Epithelial cell of prostate (primary cell): ENCODE results near the gene GDPD4.

ENCODE experiments used
- DNase-seq: peaks from one replicate; pipeline ENCODE4 v3.0.0-alpha.2; 2011; ENCODE audit warnings: low read depth, low spot score
- H3K27ac ChIP-seq: fragments of 450-650 bp; 2 replicates; pipeline ENCODE4 v1.5.1; 2017; ENCODE audit warnings: mild to moderate bottlenecking

The GDPD4 gene

DNA sequence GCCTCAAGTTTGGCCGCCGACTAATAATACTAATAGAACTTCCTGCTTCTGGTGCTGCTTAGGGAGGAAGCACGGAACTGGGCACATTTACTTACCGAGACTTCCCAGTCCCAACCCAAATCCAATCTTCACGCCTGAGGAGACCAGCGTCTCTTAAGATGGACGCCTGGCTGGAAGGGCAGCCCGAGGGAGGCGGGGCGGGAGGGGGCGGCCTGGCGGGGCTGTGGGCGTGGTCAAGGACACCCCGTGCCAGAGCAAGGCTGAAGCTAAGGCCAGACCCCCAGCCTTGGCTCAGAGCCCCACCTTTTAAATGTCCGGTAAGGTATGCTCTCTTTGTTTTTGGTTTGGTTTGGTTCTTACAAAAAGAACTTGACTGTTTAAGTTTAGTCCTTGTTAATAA is at the start of gene GDPD4:
GDPD4 (minus strand) TSS at position 177 of the 400 bp plus-strand sequence. CDS start 16,549 bp downstream, outside the sequence.
- no peak for DNase-seq
- H3K27ac ChIP-seq = peak within 1 kb of the TSS; percentile 94

GRCh38 chr11:77347948-77348347 is 46.5 kb upstream of the GDPD4 start:
- no peak for DNase-seq
- no peak overlapping the region for H3K27ac ChIP-seq

- H3K27ac ChIP-seq = no peak overlapping the region
- DNase-seq = no peak
Measured at GRCh38 chr11:77346906-77347603, 45.6 kb upstream of the GDPD4 start.

DNA sequence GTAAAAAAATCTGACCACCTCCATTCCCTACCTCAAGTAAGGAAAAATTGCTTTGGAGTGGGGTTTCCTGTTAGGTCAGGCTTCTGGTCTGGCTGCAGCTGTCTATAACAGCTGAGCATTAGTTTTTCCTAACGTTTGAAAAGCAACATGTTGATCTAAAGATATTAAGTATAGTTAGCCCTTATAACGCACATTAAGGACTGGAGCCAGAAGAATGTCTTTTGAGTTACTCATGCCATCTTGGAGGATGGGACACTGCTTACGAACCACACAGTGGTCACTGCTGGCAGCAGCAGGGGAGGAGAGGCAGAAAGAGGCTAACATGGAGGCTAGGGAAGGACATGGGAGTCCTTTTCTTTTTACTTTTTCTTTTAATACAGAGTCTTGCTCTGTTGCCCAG is 44.1 kb upstream of the GDPD4 start:
- no peak overlapping the region for H3K27ac ChIP-seq

DNA sequence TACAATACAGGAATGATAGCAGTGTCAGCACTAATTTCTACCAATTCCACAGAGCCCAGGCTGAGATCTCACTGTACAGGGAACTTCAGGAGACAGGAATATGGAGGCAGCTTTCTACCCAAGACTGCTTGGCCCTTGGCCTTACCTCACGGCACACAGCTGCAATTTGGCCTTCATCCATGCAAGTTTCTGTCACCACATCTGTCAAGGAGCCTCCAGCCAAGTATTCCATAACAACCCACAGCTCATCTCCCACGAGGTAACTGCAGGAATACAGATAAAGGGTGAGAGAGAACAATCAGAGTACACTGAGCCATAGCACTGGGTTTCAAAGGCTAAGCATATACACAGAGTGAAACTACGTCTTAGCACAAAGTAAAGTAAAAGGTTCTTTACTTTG is 39.0 kb upstream of the GDPD4 start:
- no peak for DNase-seq

More for the DNA sequence above, 44.1 kb upstream of the GDPD4 start:
- DNase-seq = no peak

GRCh38 chr11:77332259-77332658 is 30.8 kb upstream of the GDPD4 start:
- no peak for DNase-seq
- H3K27ac ChIP-seq = no peak overlapping the region

More for the DNA sequence above, 39.0 kb upstream of the GDPD4 start:
- H3K27ac ChIP-seq = no peak overlapping the region

DNA sequence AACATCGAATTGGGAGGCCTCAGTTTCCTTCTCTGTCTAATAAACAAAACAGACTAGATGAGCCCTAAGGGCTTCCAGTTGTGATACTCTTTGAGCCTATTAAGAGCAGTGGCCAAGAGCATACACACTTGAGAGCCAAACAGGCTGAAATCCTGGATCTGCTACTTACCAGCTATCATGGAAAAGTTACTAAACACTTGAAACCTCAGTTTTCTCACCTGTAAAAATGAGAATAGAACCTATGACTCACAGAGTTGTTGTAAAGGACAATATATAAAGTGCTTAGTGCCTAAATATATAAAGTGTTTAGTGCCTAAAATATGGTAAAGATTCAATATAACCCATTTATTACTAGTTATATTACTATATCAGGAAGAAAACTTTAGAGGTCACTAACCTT is 23.7 kb upstream of the GDPD4 start:
- DNase-seq = no peak
- H3K27ac ChIP-seq = no peak overlapping the region

GRCh38 chr11:77324508-77324907 is 23.0 kb upstream of the GDPD4 start:
- DNase-seq = no peak
- no peak overlapping the region for H3K27ac ChIP-seq

DNA sequence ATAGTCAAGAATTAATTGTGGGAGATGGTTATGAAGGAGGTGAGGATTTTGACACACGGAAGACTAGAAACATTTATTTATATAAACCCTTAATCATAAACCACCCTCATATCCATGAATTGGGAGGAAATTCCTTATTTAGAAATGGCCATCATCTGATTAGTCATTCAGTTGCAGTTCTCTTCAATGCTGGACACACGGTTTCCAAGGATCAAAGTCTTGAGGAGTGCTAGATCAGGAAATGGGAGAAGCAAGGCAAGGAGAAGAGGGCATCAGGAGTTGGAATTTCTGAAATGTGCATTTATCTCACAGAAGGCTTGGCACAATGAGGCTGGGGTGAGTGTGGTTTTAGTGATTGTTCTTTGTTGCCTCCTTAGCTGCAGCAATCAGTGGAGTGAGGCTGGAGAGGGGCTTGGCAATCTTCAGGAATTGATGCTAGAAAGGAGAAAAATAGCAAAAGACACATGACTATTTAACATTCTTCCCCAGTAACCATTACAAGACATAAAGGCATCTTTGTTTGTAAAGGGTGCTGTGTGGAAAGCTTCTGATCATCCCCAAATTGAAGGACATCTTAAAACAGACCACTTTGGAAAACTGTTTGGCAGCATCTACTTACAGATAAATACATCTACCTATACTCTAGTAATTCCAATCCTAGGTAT is 21.6 kb upstream of the GDPD4 start:
- DNase-seq = no peak
- no peak overlapping the region for H3K27ac ChIP-seq

DNA sequence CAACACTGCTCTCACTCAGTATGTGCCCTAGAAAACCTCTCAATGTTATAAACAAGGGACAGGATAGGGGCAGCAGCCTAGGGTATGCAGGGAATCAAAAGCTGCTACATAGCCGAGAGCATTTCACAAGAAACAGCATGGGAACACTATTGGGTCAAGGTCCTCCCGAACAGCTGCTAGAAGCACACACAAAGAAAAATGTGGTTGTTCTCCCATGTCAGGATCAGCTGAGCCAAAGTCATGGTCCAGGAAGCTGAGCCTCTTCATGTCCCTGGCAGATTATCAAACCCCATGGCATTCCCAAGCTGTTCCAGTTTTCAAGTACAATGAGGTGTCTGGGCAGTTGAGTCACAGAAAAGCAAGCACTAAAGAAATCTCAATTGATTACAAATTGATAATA is 21.0 kb upstream of the GDPD4 start:
- H3K27ac ChIP-seq = no peak overlapping the region
- no peak for DNase-seq

GRCh38 chr11:77320351-77320750 is 18.9 kb upstream of the GDPD4 start:
- H3K27ac ChIP-seq = no peak overlapping the region
- DNase-seq = no peak

DNA sequence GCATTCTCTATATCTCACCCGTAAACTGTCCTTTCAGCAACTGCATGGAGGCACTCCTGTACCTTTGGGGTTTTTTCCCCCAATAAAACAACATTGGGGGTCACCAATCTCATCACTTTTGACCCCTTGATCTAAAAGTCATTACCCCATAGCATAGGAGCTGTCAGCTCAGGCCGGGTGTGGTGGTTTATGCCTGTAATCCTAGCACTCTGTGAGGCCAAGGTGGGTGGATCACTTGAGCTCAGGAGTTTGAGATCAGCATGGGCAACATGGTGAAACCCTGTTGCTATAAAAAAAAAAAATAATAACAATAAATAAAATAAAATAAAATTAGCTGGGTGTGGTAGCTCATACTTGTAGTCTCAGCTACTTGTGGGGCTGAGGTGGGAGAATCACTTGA is 17.1 kb upstream of the GDPD4 start:
- no peak overlapping the region for H3K27ac ChIP-seq
- no peak for DNase-seq

DNA sequence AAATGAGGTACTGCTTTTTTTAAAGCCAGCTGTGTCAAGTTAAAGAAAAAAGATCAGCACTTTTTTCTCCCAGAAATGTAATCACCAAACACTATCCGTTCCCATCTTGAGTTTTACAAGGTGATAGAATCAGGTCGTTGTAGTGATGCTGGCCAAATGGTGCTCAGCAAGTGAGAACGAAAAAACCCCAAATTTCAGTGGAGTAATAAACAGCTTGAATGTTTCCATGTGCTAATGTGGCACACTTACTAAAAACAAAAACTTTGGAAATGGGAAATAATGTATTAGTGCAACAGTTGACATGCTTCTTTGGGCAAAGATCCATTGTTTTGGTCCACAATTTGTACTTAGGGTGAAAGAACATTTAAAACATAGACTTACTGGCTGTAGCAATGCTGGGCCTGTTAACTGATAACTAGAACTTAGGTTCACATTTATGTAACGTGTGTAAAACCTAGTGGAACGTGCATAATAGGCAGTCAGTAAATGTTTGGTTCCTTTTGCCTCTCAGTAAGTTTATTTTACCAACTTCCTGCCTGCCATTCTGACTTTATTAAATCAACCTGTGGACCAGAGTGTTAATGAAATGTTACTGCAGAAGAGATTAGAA is 15.4 kb upstream of the GDPD4 start:
- no peak overlapping the region for H3K27ac ChIP-seq
- no peak for DNase-seq

DNA sequence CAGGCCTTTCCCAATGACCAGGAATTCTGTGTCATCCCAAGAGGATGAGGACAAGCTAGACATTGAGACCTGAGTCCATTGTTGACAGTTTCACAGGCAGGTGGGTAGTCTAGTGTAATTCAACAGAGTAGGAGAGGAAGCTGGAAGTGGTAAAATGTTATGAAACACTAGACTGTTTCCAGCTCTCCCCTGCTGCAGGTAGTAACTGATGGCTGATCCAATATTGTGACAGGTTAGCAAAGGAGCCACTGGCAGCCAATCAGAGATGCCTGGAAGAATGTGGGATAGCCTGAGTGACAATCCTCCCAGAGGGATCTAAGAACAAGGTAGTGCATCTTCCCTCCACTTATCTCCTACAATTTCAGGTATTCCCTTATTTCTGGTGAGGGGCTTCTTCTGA is 10.6 kb upstream of the GDPD4 start:
- DNase-seq = no peak
- H3K27ac ChIP-seq = no peak overlapping the region

GRCh38 chr11:77311701-77312100 is 10.2 kb upstream of the GDPD4 start:
- H3K27ac ChIP-seq = no peak overlapping the region
- DNase-seq = no peak

GRCh38 chr11:77310721-77311120 is 9.2 kb upstream of the GDPD4 start:
- no peak for DNase-seq
- no peak overlapping the region for H3K27ac ChIP-seq

DNA sequence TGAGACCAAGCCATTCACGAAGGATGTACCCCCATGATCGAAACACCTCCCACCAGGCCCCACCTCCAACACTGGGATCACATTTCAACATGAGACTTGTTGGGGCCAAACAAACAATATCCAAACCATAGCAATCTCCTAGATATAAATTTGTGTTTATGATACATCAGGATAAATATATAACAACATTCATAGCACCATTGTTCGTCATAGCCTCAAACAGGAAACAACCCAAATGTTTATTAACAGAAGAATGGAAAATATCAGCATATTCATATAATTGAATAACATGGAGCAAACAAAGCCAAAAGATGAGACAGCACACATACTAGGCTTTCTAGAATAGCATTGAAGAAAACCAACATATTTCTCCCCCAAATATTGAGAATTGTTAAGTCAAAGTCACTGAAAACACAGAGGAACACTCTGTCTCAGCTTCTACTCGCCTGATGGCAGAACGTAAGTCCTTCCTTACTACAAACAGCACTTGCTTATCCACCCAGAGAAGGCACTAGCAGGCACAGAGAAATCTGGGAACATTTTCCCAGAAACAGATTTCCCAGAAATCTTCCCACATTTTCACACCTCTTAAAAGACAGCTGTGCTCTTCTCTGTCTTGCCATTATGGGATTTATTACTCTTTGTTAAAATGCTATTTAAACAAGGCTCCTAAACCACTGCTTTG is 8.1 kb upstream of the GDPD4 start:
- H3K27ac ChIP-seq = no peak overlapping the region
- DNase-seq = no peak

DNA sequence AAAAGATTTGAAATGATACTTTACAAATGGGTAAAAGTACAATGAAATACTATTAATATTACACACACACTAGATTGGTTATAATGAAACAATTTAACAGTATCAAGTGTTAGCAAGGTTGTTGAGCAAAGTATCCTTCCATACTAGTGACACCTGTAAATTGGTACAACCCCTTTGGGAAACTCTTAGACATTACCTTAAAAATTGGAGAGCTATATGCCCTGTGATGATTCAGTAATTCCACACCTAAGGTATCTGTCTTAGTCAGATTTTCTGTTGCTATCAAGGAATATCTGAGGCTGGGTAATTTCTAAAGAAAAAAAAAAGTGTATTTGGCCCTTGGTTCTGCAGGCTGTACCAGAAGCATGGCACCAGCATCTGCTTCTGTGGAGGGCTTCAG is 7.4 kb upstream of the GDPD4 start:
- DNase-seq = no peak

DNA sequence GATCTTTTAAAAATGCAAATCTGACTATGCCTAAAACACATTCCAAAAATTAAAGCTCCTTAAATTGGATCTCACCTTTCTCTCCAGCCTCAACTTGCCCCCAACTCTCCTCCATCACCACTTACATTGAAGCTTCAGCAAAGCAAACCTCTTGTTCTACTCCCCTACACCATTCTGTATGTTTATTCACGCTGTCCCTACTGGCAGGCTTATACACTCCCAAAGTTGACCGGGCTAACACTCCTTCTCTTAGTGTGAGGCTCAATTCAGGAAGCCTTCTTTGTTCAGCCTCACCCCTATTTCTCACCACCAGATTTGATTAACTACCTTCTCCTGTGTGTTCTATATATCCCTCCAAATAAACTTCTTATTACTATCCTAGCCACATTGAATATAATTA is 1.8 kb upstream of the GDPD4 start:
- H3K27ac ChIP-seq = no peak overlapping the region
- DNase-seq = no peak

More for the DNA sequence above, 7.4 kb upstream of the GDPD4 start:
- no peak overlapping the region for H3K27ac ChIP-seq

DNA sequence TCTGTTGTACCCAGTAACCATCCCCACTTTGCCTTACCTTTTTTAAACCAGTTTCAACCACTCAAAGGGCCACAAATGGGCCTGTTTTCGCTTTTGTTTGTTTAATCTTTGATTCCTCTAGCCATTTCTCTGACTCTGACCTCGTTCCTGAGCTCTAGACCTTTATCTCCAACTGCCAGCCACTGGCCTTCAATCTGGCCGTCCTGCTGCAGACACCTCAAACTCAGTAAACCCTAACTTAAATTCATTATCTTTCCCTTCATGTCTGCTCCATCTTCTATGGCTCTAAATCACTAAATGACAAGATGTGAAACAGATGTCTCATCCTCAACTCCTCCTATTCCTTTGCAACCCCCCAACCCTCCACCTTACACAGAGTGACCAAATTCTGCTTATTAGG is 1.3 kb upstream of the GDPD4 start:
- H3K27ac ChIP-seq = no peak overlapping the region
- no peak for DNase-seq

DNA sequence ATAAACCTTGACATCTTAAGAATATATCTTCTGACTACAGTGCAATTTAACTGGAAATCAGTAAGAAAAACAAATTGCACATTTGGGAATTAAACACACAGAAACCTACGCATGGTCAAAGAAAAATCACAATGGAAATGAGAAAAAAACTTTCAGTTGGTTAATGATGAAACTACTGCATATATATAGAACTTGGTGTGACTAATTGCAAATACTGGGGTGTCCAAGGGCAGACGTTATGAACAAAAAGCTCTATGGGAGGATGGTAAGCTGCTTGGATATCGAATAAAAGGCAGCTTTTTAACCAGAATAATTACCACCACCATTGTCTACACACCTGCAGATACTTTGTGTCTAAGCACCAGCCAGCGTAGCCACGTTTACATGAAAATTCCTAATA is 791 bp downstream of the GDPD4 start:
- no peak for DNase-seq
- peak overlapping the region; percentile 94 for H3K27ac ChIP-seq
